ENCODE data around the gene ECE2. TPM values are rescaled to one million over a fixed set of nuclear protein-coding genes. Genes with fewer than 3 reads are reported as not detected.
A peak's percentile ranks its signal among the peaks of the same experiment; 100 is the strongest.

ECE2 gene
- total and polyA plus RNA-seq, 11 donors: 0.10 TPM; not detected in 10

- TF ChIP-seq CTCF (IDR thresholded peaks at IDR 0.05) (no peak), POLR2A (IDR thresholded peaks at IDR 0.05) (no peak)
- DNase-seq (peak in 1 of 5 donors; percentile 12), ATAC-seq (no peak)
- no peaks in the 10 kb centered on the region for H3K9me3 ChIP-seq
- H3K27ac ChIP-seq: peak overlapping the region in 6 of 12 donors; percentile 3 to 67 (median 25)
- no peak overlapping the region for H3K4me3 ChIP-seq
- 77 to 86% (median 82%) methylated on average over 6 of the region's 6 CpGs for WGBS, 4 donors
- peaks cover 6 to 36% (median 24%) of the 10 kb centered on the region in 12 donors for H3K4me1 ChIP-seq
- intact Hi-C loops (cut with DNase I): no loop called here
- H3K27me3 ChIP-seq: no peaks in the 10 kb centered on the region
- peaks cover 10 to 73% (median 71%) of the 10 kb centered on the region in 9 donors for H3K36me3 ChIP-seq
These were observed 57.4 kb downstream of the ECE2 start for GRCh38 chr3:184333190-184333589.

- H3K27ac ChIP-seq: peak overlapping the region in 2 of 12 donors; percentile 11 to 48
- no peaks in the 10 kb centered on the region for H3K27me3 ChIP-seq
- H3K9me3 ChIP-seq: no peaks in the 10 kb centered on the region
- peaks cover 11 to 41% (median 28%) of the 10 kb centered on the region in 12 donors for H3K4me1 ChIP-seq
- ATAC-seq (no peak), DNase-seq (peak in 1 of 5 donors; percentile 19)
- TF ChIP-seq CTCF (IDR thresholded peaks at IDR 0.05) (no peak), POLR2A (IDR thresholded peaks at IDR 0.05) (no peak)
- intact Hi-C loops (cut with DNase I): loop anchor here in 2 of 10 donors (2.0 kb wide), 1 partner anchor 13 kb away; no protein-coding TSS in a partner anchor
- H3K36me3 ChIP-seq: peaks cover 8 to 68% (median 66%) of the 10 kb centered on the region in 9 donors
- WGBS, 4 donors: 77 to 87% (median 86%) methylated on average over 2 to 3 of the region's 3 CpGs
- no peak overlapping the region for H3K4me3 ChIP-seq
These were observed 57.9 kb downstream of the ECE2 start for GRCh38 chr3:184333700-184334099.

GRCh38 chr3:184334470-184335158 lies 58.8 kb downstream of the ECE2 start:
- Histone ChIP-seq H3K4me3 (no peak overlapping the region), H3K36me3 (peaks cover 8 to 58% (median 57%) of the 10 kb centered on the region in 9 donors), H3K27ac (peak overlapping the region in 6 of 12 donors; percentile 90 to 100 (median 96)), H3K4me1 (peaks cover 11 to 49% (median 36%) of the 10 kb centered on the region in 12 donors), H3K27me3 (no peaks in the 10 kb centered on the region), H3K9me3 (no peaks in the 10 kb centered on the region)
- DNase-seq: peak in 2 of 5 donors; percentile 25 to 30
- ATAC-seq: no peak
- TF ChIP-seq POLR2A (IDR thresholded peaks at IDR 0.05) (no peak), CTCF (IDR thresholded peaks at IDR 0.05) (no peak)
- intact Hi-C loops (cut with DNase I): loop anchor here in 2 of 10 donors (2.0 kb wide), 1 partner anchor 14 kb away; no protein-coding TSS in a partner anchor
- 83 to 86% (median 84%) methylated on average over 14 to 15 of the region's 15 CpGs for WGBS, 4 donors

- TF ChIP-seq CTCF (IDR thresholded peaks at IDR 0.05) (no peak), POLR2A (IDR thresholded peaks at IDR 0.05) (no peak)
- ATAC-seq: peak in 1 of 4 donors; percentile 0
These were observed 59.5 kb downstream of the ECE2 start for GRCh38 chr3:184335291-184335660.

More at GRCh38 chr3:184335291-184335660, 59.5 kb downstream of the ECE2 start:
- H3K4me3 ChIP-seq: peak overlapping the region in 10 of 12 donors; percentile 66 to 95 (median 85)
- peaks cover 5 to 52% (median 51%) of the 10 kb centered on the region in 9 donors for H3K36me3 ChIP-seq
- no peaks in the 10 kb centered on the region for H3K9me3 ChIP-seq
- no peaks in the 10 kb centered on the region for H3K27me3 ChIP-seq
- WGBS, 4 donors: 54 to 59% (median 57%) methylated on average over 4 of the region's 4 CpGs
- H3K27ac ChIP-seq: peak overlapping the region; percentile 75 to 100 (median 96)
- intact Hi-C loops (cut with DNase I): loop anchor here in 2 of 10 donors (2.0 kb wide), 1 partner anchor 14 kb away; no protein-coding TSS in a partner anchor
- DNase-seq: no peak
- H3K4me1 ChIP-seq: peaks cover 11 to 53% (median 37%) of the 10 kb centered on the region in 12 donors

All from heart left ventricle (tissue), 16 donors.